CD4-positive, alpha-beta T cell treated with Interleukin-4 for 1 hour (primary cell): Measurements from ENCODE around the gene FZR1.
"Not testable (repeated sequence)": the region's sequence is repeated elsewhere in the genome, so short reads cannot be mapped to it uniquely, and the experiment has no call there.

ENCODE experiments used
- DNase-seq, 2 donors: peaks; one replicate each; pipeline ENCODE4 v3.0.0-alpha.2; 2020 to 2022

The FZR1 gene

DNA sequence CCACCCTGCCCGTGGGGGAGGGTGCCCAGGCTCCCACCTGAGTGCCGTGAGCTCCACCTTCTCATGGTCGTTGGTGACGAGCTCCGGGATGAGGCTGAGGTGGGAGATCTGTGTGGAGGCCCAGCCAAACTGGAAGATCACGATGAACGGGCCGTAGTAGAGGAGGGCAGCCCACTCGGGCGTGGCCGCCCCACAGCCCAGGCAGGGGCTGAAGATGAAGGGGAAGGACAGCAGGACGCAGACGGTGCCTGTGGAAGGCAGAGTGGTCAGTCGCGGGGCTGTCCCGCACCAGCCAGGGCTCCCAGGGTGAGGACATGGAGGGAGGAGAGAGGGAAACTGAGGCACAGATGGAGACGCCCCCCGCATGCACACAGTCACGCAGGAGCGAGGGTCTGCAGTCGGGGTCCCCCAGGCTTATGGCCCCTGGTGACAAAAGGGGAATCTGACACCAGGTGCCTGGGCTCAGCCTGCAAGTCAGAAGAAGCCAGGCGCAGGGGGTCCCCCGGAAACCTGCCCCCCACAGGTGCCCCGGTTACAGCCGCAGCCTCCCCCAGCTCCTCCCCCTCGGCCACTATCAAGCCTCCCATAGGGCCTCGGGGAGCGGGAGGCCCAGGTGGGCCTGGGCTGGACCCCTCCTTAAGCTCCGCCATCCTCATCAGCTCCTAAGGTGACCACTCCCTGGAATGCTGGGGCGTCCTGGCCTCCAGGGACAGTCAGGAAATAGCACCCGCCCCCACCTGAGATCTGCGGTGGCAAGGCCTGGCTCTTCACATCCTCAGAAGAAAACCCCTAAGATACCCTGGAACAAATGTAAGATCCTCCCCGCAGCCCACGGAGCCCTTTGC lies 45.1 kb downstream of the FZR1 start:
- DNase-seq = no peak

- no peak for DNase-seq
These were observed 45.6 kb downstream of the FZR1 start for GRCh38 chr19:3551792-3552095.

- peak; percentile 53 to 67 for DNase-seq
These were observed 48.4 kb downstream of the FZR1 start for GRCh38 chr19:3554254-3555083.

GRCh38 chr19:3555653-3556422 lies 49.7 kb downstream of the FZR1 start:
- no peak for DNase-seq

- DNase-seq = no peak
These were observed 50.4 kb downstream of the FZR1 start for GRCh38 chr19:3556423-3556977.

GRCh38 chr19:3556978-3557460 lies 50.9 kb downstream of the FZR1 start:
- DNase-seq = peak; percentile 53 to 60

GRCh38 chr19:3557461-3558248 lies 51.5 kb downstream of the FZR1 start, which contains the start of gene MFSD12:
TSS of gene MFSD12 (minus strand) at chr19:3557586. CDS start at chr19:3557403, 183 bp downstream.
- peak; percentile 92 to 95 for DNase-seq

DNA sequence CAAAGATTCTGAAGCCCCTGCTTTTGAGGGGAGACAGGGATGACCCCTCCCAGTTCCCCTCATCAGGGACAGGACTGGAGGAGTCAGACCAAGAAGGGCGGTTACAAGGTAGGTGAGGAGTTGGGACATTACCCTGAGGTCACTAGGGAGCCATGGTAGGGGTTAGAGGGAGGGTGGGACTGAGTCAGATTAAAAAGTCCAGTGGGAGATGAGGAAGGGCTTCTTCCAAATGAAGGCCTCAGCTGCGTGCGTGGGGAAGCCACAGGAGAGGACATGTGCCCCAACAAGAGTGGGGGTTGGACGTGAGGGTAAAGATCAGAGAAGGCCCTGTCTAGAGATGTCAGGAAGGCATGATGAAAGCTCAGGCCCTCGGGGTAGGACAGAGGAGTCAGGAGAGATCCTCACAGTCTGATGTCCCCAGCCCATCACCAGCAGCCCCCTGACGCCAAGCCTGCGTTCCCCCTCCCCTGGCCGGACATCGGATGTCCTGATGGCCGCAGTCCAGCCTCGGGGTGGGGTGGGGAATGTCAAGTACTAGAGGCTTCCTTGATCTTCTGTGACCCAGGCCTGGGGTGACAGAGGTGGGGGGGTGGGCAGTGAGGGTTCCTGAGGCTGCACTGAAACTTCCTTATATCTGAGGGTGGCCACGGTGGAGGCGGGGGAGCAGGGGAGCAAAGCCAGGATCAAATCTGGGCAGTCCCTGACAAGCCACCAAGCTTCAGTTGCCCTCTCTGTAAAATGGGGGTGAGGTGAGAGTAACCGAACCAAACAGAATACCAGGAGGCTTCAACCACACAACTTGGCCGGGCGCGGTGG lies 57.8 kb downstream of the FZR1 start:
- DNase-seq = no peak

- DNase-seq = no peak
These were observed 59.0 kb downstream of the FZR1 start for GRCh38 chr19:3565139-3565538.

- not testable (repeated sequence) for DNase-seq
These were observed 63.9 kb downstream of the FZR1 start for GRCh38 chr19:3570042-3570441.

- no peak for DNase-seq
These were observed 64.5 kb downstream of the FZR1 start for GRCh38 chr19:3570606-3571011.

GRCh38 chr19:3572132-3572854 lies 66.2 kb downstream of the FZR1 start:
- peak; percentile 99 to 100 for DNase-seq

- no peak for DNase-seq
These were observed 66.7 kb downstream of the FZR1 start, which contains the start of gene HMG20B for GRCh38 chr19:3572855-3573161. TSS of gene HMG20B (plus strand) at chr19:3572944. CDS start at chr19:3573310, 366 bp downstream.

DNA sequence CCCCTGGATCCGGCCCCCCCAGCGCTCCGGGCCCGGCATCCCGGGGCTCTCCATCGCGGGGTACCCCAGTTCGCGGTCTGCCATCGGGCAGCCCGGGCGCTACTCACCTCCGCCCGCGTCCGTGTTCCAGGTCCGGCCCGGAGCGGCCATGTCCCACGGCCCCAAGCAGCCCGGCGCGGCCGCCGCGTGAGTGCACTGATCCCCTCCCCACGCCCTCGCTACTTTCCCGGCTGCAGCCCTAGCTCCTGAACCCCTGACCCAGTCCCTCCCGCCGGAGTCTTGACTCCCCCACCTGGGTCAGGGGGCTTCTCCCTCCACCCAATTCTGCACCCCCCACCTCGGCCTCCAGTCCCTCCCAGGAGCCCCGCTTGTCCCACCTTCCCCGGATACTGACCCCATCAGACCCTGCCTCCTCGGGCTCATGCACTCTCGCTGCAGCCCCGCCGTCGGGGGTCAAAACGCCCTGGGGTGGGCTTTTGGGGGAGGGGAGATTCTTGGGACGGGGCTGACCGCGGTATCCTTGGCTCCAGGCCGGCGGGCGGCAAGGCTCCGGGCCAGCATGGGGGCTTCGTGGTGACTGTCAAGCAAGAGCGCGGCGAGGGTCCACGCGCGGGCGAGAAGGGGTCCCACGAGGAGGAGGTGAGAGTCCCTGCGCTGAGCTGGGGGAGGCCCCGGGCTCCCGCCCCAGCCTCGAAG lies 67.2 kb downstream of the FZR1 start:
- DNase-seq = no peak

- peak; percentile 88 to 93 for DNase-seq
These were observed 67.9 kb downstream of the FZR1 start for GRCh38 chr19:3573858-3574637.

DNA sequence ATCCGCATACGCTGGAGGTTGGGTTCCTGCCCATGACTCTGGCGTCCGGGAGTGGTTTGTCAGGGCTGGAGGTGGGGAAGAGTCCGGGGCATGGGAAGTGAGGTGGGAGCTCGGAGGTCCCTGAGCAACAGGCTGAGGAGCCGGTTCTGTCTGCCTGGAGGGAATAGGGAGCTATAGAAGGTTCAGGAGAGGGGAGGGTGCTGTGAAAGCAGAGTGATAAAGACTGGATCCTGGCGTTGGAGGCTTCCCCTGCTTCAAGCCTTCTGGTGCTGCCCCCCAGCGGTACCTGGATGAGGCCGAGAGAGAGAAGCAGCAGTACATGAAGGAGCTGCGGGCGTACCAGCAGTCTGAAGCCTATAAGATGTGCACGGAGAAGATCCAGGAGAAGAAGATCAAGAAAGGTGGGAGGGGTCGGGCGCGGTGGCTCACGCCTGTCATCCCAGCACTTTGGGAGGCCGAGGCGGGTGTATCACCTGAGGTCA lies 69.2 kb downstream of the FZR1 start:
- DNase-seq = peak; percentile 33 to 36

GRCh38 chr19:3575949-3576673 lies 70.0 kb downstream of the FZR1 start:
- DNase-seq = no peak
